ENCODE results near the gene HOXB8.

The HOXB8 gene

GRCh38 chr17:48576479-48577309 lies 38.4 kb downstream of the HOXB8 start:
- H3K9ac ChIP-seq (ENCODE audit: low read length in 5 of 5) = peak overlapping the region; percentile 20 to 79 (median 75)
- no peaks in the 10 kb centered on the region for H3K27me3 ChIP-seq (ENCODE audit: control insufficient read depth in 5 of 5, insufficient read depth in 4 of 5, low read length in 5 of 5)

GRCh38 chr17:48575673-48576478 lies 39.2 kb downstream of the HOXB8 start:
- peak overlapping the region; percentile 31 to 61 (median 44) for H3K4me3 ChIP-seq (ENCODE audit: low read depth in 1 of 5, low read length in 5 of 5)
- no peaks in the 10 kb centered on the region for H3K9me3 ChIP-seq (ENCODE audit: control insufficient read depth in 5 of 5, low read length in 5 of 5)
- H3K27me3 ChIP-seq (ENCODE audit: control insufficient read depth in 5 of 5, insufficient read depth in 4 of 5, low read length in 5 of 5) = no peaks in the 10 kb centered on the region
- peaks cover 9 to 86% (median 82%) of the 10 kb centered on the region in 5 donors for H3K4me1 ChIP-seq (ENCODE audit: control insufficient read depth in 5 of 5, insufficient read depth in 5 of 5, low read length in 5 of 5)
- H3K27ac ChIP-seq (ENCODE audit: low read depth, low read length) = peak overlapping the region; percentile 91
- peaks cover 0 to 6% (median 0%) of the 10 kb centered on the region in 5 donors for H3K36me3 ChIP-seq (ENCODE audit: control insufficient read depth in 5 of 5, insufficient read depth in 5 of 5, low read length in 5 of 5)
- H3K9ac ChIP-seq (ENCODE audit: low read length in 5 of 5) = peak overlapping the region in 3 of 5 donors; percentile 67 to 68 (median 68)

More at GRCh38 chr17:48576479-48577309, 38.4 kb downstream of the HOXB8 start:
- H3K9me3 ChIP-seq (ENCODE audit: control insufficient read depth in 5 of 5, low read length in 5 of 5) = no peaks in the 10 kb centered on the region
- peaks cover 13 to 86% (median 82%) of the 10 kb centered on the region in 5 donors for H3K4me1 ChIP-seq (ENCODE audit: control insufficient read depth in 5 of 5, insufficient read depth in 5 of 5, low read length in 5 of 5)
- peaks cover 0 to 6% (median 0%) of the 10 kb centered on the region in 5 donors for H3K36me3 ChIP-seq (ENCODE audit: control insufficient read depth in 5 of 5, insufficient read depth in 5 of 5, low read length in 5 of 5)
- peak overlapping the region; percentile 66 to 82 (median 69) for H3K4me3 ChIP-seq (ENCODE audit: low read depth in 1 of 5, low read length in 5 of 5)
- peak overlapping the region; percentile 88 for H3K27ac ChIP-seq (ENCODE audit: low read depth, low read length)

- Histone ChIP-seq H3K36me3 (ENCODE audit: control insufficient read depth in 5 of 5, insufficient read depth in 5 of 5, low read length in 5 of 5) (peaks cover 0 to 6% (median 0%) of the 10 kb centered on the region in 5 donors), H3K9ac (ENCODE audit: low read length in 5 of 5) (peak overlapping the region in 1 of 5 donors; percentile 68), H3K4me1 (ENCODE audit: control insufficient read depth in 5 of 5, insufficient read depth in 5 of 5, low read length in 5 of 5) (peaks cover 9 to 86% (median 81%) of the 10 kb centered on the region in 5 donors), H3K9me3 (ENCODE audit: control insufficient read depth in 5 of 5, low read length in 5 of 5) (no peaks in the 10 kb centered on the region), H3K27ac (ENCODE audit: low read depth, low read length) (peak overlapping the region; percentile 91), H3K27me3 (ENCODE audit: control insufficient read depth in 5 of 5, insufficient read depth in 4 of 5, low read length in 5 of 5) (no peaks in the 10 kb centered on the region), H3K4me3 (ENCODE audit: low read depth in 1 of 5, low read length in 5 of 5) (peak overlapping the region in 1 of 5 donors; percentile 32)
Measured at GRCh38 chr17:48575066-48575582, 40.0 kb downstream of the HOXB8 start.

GRCh38 chr17:48574505-48575065 lies 40.5 kb downstream of the HOXB8 start:
- Histone ChIP-seq H3K4me3 (ENCODE audit: low read depth in 1 of 5, low read length in 5 of 5) (peak overlapping the region in 1 of 5 donors; percentile 32), H3K4me1 (ENCODE audit: control insufficient read depth in 5 of 5, insufficient read depth in 5 of 5, low read length in 5 of 5) (peaks cover 11 to 89% (median 80%) of the 10 kb centered on the region in 5 donors), H3K36me3 (ENCODE audit: control insufficient read depth in 5 of 5, insufficient read depth in 5 of 5, low read length in 5 of 5) (peaks cover 0 to 6% (median 0%) of the 10 kb centered on the region in 5 donors), H3K9me3 (ENCODE audit: control insufficient read depth in 5 of 5, low read length in 5 of 5) (no peaks in the 10 kb centered on the region), H3K27me3 (ENCODE audit: control insufficient read depth in 5 of 5, insufficient read depth in 4 of 5, low read length in 5 of 5) (no peaks in the 10 kb centered on the region), H3K9ac (ENCODE audit: low read length in 5 of 5) (peak overlapping the region in 1 of 5 donors; percentile 68), H3K27ac (ENCODE audit: low read depth, low read length) (peak overlapping the region; percentile 91)

GRCh38 chr17:48571826-48572417 lies 43.2 kb downstream of the HOXB8 start:
- peaks cover 10 to 96% (median 89%) of the 10 kb centered on the region in 5 donors for H3K4me1 ChIP-seq (ENCODE audit: control insufficient read depth in 5 of 5, insufficient read depth in 5 of 5, low read length in 5 of 5)
- H3K4me3 ChIP-seq (ENCODE audit: low read depth in 1 of 5, low read length in 5 of 5) = peak overlapping the region in 1 of 5 donors; percentile 1
- H3K9me3 ChIP-seq (ENCODE audit: control insufficient read depth in 5 of 5, low read length in 5 of 5) = no peaks in the 10 kb centered on the region
- no peaks in the 10 kb centered on the region for H3K27me3 ChIP-seq (ENCODE audit: control insufficient read depth in 5 of 5, insufficient read depth in 4 of 5, low read length in 5 of 5)
- peaks cover 0 to 6% (median 0%) of the 10 kb centered on the region in 5 donors for H3K36me3 ChIP-seq (ENCODE audit: control insufficient read depth in 5 of 5, insufficient read depth in 5 of 5, low read length in 5 of 5)
- peak overlapping the region in 4 of 5 donors; percentile 43 to 80 (median 61) for H3K9ac ChIP-seq (ENCODE audit: low read length in 5 of 5)
- peak overlapping the region; percentile 91 for H3K27ac ChIP-seq (ENCODE audit: low read depth, low read length)

- Histone ChIP-seq H3K9me3 (ENCODE audit: control insufficient read depth in 5 of 5, low read length in 5 of 5) (no peaks in the 10 kb centered on the region), H3K36me3 (ENCODE audit: control insufficient read depth in 5 of 5, insufficient read depth in 5 of 5, low read length in 5 of 5) (peaks cover 0 to 6% (median 0%) of the 10 kb centered on the region in 5 donors), H3K27me3 (ENCODE audit: control insufficient read depth in 5 of 5, insufficient read depth in 4 of 5, low read length in 5 of 5) (no peaks in the 10 kb centered on the region), H3K9ac (ENCODE audit: low read length in 5 of 5) (peak overlapping the region; percentile 31 to 81 (median 69)), H3K27ac (ENCODE audit: low read depth, low read length) (peak overlapping the region; percentile 91), H3K4me3 (ENCODE audit: low read depth in 1 of 5, low read length in 5 of 5) (peak overlapping the region; percentile 1 to 53 (median 41)), H3K4me1 (ENCODE audit: control insufficient read depth in 5 of 5, insufficient read depth in 5 of 5, low read length in 5 of 5) (peaks cover 10 to 94% (median 87%) of the 10 kb centered on the region in 5 donors)
Measured at GRCh38 chr17:48571024-48571818, 43.9 kb downstream of the HOXB8 start.

- Histone ChIP-seq H3K9me3 (ENCODE audit: control insufficient read depth in 5 of 5, low read length in 5 of 5) (no peaks in the 10 kb centered on the region), H3K9ac (ENCODE audit: low read length in 5 of 5) (peak overlapping the region; percentile 31 to 81 (median 69)), H3K4me3 (ENCODE audit: low read depth in 1 of 5, low read length in 5 of 5) (peak overlapping the region; percentile 1 to 53 (median 41)), H3K27ac (ENCODE audit: low read depth, low read length) (peak overlapping the region; percentile 91), H3K27me3 (ENCODE audit: control insufficient read depth in 5 of 5, insufficient read depth in 4 of 5, low read length in 5 of 5) (no peaks in the 10 kb centered on the region), H3K36me3 (ENCODE audit: control insufficient read depth in 5 of 5, insufficient read depth in 5 of 5, low read length in 5 of 5) (peaks cover 0 to 6% (median 0%) of the 10 kb centered on the region in 5 donors), H3K4me1 (ENCODE audit: control insufficient read depth in 5 of 5, insufficient read depth in 5 of 5, low read length in 5 of 5) (peaks cover 10 to 93% (median 86%) of the 10 kb centered on the region in 5 donors)
Measured at GRCh38 chr17:48570325-48571023, 44.6 kb downstream of the HOXB8 start.

- H3K9me3 ChIP-seq (ENCODE audit: control insufficient read depth in 5 of 5, low read length in 5 of 5) = no peaks in the 10 kb centered on the region
- H3K9ac ChIP-seq (ENCODE audit: low read length in 5 of 5) = peak overlapping the region in 4 of 5 donors; percentile 39 to 81 (median 74)
- no peaks in the 10 kb centered on the region for H3K27me3 ChIP-seq (ENCODE audit: control insufficient read depth in 5 of 5, insufficient read depth in 4 of 5, low read length in 5 of 5)
- peak overlapping the region; percentile 91 for H3K27ac ChIP-seq (ENCODE audit: low read depth, low read length)
- H3K4me1 ChIP-seq (ENCODE audit: control insufficient read depth in 5 of 5, insufficient read depth in 5 of 5, low read length in 5 of 5) = peaks cover 10 to 93% (median 86%) of the 10 kb centered on the region in 5 donors
- peaks cover 0 to 6% (median 0%) of the 10 kb centered on the region in 5 donors for H3K36me3 ChIP-seq (ENCODE audit: control insufficient read depth in 5 of 5, insufficient read depth in 5 of 5, low read length in 5 of 5)
- H3K4me3 ChIP-seq (ENCODE audit: low read depth in 1 of 5, low read length in 5 of 5) = peak overlapping the region in 3 of 5 donors; percentile 14 to 44 (median 36)
Measured at GRCh38 chr17:48569674-48570324, 45.3 kb downstream of the HOXB8 start.
